Activated CD4-positive, alpha-beta T cell treated with anti-CD3 and anti-CD28 coated beads for 24 hours (primary cell): Measurements from ENCODE around the gene MRPL14.

Experiments used
- DNase-seq, 2 donors: peaks; one replicate each; pipeline ENCODE4 v3.0.0-alpha.2; 2020; ENCODE audit warnings: low read depth in 2 of 2

The MRPL14 gene

DNA sequence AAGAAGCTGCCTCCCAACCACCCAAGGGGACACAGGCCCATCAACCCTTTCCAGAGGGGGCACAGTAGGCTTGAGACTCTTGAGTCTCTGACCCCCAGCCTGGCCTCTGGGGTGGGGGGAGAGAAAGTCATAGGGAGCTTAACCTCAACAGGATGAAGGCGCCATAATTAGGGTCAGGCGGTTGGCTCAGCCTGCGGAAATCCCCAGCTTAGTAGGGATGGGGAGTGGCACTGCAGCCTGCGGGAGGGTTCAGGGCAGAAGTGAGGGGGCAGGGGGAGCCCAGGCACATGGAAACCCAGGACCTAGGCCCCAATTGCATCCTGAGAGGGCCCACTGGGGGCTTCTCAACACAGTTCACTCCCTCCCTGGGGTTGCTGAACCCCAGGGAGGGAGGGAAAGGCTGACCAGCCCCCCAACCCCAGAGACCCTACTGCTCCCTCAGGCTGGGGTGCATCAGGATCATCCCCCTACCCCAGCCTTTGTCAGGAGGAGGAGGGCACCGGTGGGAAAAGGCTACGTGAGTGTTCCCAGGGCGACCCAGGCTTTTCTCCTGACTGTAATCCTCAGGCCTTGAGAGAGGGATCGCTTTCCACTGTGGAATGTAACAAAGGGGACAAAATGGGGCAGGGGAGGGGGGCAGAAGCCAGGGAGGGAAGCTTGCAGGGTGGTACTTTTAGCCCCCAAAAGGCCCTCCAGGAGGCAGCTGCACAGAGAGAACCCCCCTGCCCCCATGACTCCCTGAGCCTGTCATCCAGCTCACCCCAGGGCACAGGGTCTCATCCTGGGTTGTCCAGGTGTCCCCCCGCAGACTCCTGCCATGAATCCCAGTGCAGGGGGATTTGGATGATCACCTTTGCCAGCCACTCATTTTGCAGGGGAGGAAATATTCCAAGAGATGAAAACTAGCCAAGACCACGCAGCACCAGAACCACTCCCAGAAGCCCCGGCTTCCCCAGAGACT, 46.4 kb downstream of the MRPL14 start:
- no peak for DNase-seq

DNA sequence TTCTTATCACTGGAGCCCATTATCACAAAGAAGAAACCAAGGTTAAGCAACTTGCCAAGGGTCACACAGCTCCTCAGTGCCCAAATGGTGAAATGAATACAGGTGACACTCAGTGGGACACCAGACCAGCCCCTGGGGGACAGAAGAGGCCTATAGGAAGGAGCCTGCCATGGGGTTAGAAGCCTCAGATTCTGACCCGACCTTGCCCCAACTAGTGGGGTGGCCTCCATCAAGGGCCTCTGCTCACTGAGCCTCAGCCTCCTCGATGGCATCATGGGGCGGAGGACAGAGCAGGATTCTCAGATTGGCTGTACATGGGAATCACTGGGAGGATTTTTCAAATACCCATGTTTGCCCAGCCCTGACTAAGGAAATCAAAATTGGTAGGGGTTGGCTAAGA, 47.6 kb downstream of the MRPL14 start:
- no peak for DNase-seq

DNA sequence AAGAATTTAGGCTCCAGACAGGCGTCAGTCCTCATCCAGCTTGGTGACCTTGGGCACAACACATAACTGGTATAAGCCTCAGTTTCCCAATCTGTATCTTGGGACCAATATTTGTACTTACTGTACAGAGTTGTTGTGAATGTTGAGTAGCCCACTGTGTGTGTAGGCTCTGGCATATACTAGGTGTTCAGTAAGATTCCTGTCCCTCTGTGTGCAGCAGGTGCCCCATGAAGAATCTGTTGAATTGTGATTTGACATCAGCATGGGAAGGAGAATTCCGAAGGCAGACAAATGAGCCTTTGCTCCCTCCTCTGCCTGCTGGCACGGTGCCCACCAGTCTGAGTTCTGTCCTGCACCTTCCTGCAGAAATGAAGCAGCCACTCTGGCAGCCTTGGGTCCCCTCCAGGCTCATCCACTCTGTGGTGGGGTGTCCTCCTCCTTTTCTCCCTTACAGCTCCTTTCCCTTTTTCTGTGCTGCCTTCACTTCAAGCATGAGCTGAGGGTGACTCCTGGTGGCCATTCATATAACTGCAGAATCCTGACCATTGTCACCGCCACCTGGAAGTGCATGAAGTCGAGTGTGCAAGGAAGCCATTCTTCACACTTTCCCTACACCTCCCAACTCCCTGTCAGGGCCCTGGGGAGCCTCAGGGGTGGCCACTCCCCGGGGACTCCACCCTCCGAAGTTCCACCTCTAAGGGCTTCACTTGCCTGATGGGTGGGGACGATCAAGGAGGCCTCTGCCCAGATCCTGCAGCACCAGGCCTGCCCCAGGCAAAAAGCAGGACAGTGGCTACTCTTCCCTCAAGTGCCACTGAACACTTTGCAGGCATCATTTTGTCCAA, 48.2 kb downstream of the MRPL14 start:
- DNase-seq: peak; percentile 60 to 69

DNA sequence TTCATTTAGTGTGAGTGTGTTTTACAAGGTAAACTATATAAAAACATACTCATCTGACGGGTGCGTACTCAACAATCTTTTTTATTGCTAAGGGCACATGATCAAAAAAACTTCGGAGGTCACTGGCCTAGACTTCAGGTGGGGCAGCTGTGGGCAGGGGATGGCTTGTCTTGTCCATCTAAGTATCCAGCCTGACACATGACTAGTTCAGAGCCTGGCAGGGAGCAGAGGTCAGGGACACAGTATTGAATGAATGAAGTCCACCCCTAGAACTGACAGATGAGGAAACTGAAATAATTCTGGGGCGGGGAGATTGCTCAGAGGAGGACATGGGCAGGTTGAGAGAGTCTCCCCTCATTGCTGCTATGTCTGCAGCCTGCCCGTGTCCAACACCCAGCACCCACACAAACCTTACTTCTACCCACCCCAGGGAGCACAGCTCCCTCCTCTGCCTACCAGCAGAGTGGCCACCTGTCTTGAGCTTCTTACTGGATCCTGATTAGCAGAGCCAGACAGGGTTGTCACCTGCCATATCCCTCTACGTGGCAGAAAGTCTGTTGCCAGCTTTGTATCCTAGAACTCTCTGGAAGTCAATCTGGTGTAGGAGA, 48.9 kb downstream of the MRPL14 start:
- DNase-seq: no peak

DNA sequence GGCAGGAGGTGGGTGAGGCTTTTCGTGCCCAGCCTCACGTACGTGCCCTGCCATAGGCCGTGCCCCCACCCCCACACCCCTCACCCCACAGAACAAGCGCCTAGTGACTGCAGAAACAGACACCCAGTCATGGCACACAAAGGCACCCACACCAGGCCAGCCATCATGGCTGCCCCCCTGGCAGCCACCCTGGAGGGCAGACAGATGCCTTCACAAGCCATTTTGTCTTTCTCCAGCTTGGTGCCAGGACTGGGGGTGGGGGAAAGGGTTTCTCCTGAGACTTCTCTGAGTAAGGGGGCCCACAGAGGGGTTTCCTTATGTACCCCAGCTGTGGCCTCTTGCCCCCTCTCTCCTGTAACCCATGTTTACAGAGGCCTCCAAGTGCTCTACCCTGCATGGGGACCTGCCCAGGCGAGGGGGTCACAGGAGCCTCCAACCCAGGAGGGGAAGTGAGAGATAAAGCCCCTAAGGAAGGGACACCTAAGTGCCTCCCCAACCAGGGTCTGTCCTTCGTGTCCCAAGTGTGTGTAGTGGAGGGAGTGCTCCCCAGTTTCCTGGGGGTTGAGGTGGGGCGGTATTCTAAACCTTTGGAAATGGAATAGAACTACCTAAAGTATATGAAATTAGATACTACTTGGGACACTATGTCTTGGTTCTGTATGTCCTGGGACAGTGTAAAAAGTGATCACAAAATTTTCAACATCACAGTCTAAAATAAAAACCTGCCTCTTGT, 49.9 kb downstream of the MRPL14 start:
- DNase-seq: no peak

DNA sequence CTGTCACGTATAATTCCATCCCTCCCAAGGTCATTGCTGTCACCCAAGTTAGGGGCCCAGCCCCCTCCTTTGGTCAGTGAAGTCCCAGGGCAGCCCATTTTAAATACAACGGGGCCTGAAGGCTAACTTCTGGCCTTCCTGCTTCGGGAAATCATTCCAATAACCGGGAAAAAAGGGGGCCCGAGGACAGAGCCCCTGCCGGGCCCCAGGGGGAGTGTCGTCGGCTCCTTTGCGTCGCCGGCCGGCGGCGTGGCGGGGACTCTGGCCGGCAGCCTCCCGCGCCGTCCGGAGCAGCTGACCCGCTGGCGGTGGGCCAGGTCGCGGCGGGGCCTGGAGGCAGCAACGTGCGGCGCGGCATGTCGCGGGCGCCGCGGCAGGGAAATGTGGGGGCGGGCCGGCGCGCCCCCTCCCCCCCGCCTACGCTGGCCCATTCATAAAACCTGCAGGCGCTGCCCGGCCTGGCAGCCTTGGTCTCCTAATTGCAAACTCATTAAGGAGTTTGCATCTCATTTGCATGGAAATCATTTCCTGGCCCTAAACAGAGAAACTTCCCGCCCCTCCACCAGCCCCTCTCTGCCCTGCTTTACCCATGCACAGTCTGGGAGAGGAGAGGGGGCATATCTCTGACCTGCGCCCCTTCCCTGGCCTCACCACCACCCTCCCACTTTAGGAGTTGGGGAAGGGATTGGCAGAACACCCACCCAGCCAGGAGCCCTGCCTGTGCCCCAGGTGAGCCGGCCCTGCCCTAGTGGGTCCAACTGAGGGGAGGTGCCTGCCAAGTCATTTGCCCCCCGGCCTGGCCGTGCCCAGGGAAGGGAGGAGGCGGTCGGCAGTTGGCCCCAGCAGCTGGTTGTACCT, 50.7 kb downstream of the MRPL14 start:
- DNase-seq: no peak

DNA sequence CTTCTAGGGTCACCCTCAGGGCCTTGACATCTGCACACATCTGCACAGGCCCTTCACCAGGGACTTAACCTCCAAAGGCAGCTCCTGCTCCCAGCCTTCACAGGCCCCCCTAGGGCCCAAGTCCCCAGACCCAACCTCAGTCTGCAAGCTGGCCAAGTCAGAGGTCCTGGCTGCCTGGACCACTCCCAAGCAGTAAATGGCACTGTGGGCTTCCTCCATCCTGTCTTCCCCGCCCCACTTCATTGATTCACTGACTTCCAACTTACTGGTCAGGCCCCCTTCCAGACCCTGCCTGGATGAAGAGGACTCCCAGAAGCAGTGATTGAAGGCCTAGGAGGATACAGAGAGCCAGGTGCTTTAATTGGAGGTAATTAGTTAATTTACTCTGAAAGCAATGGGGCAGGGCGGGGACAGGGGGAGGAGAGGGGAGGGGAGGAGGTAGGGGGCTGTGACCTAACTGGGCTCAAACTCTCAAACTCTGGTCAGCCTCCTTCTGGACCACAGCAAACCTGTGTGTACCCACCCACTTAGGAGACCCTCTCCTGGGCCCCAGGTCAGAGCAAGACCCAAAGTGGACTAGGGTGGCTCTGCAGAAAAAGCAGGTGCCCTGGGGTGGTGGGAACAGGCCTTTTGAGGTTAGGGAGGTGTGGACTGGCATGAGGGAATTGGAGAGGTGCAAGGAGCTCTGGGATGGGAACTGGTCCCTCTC, 51.5 kb downstream of the MRPL14 start:
- DNase-seq: no peak

DNA sequence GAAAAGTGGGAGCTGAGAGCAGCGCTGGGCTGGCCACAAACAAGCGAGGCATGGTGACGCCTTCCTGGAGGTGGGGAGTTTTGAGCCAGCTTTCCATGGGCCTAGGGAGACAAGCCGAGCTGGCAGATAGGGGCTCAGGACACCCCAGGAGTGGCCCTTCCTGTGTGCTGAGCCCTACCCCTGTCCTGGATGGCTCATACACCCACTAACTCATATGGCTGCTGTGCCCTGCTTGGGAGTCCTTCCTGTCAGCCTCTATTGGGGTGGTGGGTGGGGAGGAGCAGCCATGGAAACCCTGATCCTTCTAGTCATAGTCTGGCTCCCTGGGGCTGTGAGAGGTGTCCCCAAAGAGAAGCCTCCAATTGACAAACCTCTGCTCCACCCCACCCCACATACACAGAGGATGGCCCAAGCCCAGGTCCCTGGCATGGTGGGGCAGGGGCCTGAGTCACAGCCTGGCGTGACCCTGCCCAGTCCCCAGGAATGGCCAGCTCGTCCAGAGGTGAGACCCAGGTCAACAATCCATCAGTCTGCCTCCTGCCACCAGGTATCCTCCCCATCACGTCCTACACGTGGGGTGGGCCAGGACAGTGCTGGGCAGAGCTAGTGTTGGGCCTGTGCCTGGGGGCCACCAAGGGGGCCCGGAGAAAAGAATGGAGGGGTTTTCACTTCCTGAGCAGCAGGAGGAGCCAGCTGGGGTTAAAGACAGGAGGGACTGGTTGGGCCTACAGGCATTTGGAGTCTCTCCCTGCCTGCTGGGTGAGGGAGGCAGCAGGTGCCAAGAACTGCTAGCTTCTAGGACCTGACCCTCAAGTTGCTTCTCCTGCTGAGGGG, 52.2 kb downstream of the MRPL14 start:
- DNase-seq: no peak

DNA sequence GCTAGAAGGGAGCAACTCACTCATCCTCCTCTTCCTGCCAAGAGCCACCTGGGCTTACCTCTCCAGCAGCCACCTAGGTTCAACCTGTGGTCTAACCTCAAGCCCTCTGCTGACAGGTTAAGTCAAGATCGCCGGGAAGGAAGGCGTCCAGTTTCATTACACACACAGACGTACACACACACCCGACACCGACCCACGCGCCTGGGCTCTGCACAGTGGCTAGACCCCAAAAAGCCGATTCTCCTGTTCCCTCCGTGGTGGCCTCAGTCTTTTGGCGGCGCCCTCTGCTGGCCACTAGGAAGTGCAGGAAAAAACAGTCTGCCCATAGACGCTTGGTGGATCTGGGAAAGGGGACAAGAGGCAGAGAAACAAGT, 52.8 kb downstream of the MRPL14 start:
- DNase-seq: peak; percentile 39 to 61

DNA sequence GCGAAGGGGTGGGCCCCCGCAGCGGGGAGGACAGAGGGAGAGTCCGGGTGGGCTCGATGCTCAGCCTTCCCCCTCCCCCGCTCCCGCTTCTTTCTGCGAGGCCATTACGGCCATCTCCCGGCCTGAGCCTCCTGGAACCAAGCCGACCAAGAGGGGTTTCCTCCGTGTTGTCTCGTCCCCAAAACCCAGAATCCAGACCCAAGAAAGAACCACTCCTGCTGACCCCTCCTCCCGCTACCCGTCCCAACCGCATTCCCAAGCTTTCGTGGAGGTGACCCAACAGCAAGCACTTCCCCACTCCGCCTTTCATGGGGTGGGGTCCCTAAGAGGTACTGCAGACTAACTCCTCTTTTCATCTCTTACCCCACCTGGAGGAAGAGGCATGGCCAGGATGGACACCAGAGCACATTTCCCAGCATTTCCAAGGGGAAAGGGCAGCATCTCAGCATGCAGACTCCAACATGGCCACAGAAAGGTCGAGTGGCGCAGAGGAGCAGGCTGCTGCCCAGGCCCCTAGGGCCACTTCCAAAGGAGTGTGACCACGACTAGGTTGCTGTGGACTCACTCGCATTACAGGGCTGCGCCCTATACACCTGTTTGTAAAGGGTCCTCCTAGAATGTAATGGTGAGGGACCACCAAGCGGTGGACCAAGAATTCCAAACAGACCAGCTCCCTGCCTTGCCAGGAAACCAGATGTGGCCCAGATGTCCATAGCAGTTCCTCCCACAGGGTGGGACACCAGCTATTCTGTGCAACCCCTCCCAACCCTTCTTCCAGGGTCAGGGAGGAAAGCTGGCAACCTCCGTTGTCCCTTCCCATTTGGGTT, 53.4 kb downstream of the MRPL14 start:
- no peak for DNase-seq

DNA sequence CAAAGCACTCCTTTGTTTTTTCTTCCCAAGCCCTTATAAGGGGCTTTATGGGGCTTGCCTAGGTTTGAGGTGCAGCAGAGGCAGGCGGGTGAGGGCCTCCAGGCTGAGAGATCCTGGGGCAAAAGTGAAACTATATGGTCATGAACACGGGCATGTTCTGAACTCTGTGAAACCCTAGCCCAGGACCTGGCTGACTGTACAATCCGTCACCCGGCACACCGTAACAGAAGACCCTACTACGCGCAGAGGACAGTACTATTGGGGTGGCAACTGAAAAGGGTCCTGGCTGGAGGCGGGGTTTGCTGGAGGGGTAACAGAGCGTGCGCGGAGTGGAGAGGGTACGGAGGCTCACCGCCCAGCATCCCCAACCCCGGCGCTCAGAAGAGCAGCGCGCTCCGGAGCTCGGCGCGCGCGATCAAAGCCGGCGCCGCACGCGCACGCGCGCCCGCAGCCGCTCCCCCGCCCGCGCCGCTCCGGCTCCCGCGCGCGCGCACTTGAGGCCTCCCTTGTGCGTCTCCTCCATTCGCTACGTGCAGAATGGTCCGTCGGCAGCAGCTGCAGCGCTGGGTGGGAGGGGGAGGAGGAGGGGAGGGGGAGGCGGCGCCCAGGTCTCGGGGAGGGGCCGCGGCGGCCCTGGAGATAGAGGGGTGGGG, 54.2 kb downstream of the MRPL14 start:
- peak; percentile 64 to 91 for DNase-seq

DNA sequence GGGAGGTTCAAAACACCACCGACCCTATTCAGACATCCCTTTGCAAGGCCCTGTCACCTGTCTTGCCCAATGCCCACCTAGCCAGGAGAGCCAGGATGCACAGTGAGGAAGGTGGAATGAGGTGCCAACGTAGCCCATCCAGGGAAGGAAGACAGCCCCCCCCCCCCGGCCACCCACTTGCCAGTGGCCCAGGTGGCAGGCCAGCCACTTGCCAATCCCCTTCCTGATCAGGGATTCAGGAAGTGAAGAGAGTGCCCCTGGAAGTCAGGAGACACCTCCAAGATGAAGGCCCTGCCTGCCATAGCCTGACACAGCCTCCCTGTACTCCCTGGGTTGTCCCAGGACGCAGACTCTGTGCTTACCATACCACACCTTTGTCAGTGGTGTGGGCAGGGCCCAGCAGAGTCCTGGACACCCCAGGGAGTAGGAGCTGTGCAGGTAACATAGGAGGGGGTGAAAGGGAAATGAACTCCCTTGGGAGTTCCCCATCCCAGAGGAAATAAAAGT, 54.7 kb downstream of the MRPL14 start:
- DNase-seq: no peak

DNA sequence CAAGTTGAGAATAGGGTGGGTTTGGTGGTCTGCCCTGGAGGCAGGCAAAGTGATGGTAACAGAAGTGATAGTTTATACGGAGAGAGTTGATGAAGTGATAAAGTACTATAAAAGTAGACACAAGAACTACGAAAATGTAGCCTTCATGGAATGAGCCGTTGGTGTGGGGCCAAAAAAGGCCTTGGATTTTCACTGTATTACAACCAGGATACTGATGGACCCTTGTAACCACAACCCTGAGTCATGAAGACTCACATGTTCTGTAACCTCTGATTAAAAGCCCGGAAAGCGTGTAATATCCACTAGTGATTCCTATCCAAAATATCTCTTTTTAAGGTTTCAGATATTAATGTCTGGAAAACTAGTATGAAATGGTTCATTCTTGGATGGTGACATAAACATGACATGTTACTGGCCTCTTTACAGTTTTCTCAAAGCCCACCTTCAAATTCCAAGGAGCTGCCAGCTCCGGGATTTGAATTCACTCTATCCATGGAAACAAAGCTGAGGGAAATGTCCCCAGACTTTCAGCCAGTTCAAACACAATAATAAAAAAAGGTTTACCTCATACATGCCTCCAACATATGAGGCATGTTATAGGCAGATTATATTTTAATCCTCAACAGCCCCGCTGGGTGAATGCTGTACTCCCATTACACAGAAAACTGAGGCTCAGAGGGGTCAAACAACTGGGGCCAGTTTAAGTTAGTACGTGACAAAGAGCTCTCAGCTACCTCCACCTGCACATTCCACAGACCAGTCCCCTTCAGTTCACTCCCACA, 55.4 kb downstream of the MRPL14 start:
- no peak for DNase-seq

DNA sequence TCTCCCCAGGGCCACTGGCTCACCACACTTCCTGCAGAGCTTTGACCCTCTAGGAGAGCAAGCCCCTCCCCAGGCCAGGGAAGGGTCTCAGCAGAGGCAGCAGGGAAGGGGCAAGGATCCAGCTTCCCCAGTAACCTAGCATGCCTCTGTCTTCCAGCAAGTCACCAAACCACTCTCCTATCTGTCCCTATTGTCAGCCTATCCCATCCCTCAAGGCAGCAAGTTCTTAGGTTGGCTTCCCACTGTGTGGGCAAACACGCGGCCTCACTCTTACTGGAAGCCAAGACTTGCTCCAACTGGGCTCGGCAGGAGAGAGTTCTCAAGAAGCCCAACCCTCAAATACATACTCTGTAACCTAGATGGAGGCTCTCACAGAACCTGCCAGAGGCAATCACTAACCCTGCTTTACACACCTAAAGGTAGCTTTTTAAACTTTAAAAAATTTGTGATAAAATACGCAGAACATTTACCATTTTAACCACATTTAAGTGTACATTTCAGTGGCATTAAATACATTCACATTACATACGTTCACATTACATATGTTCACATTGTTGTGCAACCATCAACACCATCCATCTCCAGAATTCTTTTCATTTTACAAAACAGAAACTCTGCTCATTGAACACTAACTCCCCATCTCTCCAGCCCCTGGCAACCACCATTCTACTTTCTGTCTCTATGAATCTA, 58.5 kb downstream of the MRPL14 start:
- DNase-seq: no peak

DNA sequence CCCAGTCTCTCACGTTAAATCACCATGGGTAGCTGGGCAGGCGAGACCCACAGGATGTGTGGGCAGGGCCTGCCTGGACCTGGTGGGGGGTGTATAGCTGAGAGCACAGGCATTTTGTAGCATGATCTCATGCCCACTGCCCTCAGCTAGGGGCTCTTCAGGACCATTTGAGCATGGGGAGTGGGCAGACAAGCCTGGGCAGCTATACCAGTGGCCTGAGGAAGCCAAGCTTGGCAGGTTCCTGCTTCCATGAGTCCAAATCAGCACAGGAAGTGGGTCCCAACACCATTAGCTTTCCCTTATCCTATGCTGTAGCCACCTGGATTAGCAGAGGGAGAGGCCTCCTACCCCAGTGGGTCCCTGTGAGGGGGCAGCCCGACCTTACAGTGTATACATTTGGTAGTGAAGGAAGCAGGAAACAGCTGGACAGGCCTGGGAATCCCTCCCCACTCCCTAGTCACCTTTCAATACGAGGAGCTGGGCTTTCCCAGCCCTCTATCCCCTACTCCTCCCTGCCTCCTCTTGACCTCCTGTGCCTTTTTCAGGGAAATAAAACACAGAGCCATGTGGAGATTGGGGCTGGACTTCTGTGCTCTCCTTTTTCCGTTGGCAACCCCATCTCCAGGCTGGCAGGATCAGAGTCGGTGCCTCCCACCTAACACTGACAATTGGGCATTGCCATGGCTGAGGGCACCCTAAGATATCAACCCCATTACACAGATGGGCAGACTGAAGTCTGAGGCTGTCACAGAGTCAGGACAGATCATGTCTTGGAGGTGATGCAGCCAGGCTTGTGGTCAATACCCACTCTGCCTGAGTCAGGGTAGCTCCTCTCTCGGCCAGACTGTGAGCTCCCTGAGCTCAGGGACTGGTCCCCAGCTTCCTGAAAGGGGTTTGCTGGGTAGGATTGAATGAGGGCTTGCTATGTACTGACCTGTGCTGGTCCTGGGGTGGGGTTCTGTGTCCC, 59.8 kb downstream of the MRPL14 start:
- DNase-seq: no peak
